ENCODE data around the gene CLEC20A.

DNA sequence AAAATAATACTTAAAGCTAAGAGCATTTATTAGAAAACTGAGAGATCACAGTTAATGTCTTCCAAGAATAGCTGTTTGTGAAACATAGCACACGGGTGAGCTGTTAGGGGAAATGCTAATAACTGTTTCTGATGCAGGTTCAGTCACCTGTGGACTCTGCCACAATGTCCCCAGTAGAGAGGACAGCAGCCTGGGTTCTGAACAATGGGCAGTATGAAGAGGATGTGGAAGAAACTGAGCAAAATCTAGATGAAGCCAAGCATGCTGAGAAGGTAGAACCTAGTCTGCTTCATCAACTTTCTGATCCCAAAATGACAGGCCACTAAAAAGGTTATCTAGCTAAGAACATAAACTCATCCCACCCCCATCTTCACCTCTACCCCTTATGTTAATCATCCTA, 32.6 kb downstream of the CLEC20A start:
- TF ChIP-seq, protein P1, sequence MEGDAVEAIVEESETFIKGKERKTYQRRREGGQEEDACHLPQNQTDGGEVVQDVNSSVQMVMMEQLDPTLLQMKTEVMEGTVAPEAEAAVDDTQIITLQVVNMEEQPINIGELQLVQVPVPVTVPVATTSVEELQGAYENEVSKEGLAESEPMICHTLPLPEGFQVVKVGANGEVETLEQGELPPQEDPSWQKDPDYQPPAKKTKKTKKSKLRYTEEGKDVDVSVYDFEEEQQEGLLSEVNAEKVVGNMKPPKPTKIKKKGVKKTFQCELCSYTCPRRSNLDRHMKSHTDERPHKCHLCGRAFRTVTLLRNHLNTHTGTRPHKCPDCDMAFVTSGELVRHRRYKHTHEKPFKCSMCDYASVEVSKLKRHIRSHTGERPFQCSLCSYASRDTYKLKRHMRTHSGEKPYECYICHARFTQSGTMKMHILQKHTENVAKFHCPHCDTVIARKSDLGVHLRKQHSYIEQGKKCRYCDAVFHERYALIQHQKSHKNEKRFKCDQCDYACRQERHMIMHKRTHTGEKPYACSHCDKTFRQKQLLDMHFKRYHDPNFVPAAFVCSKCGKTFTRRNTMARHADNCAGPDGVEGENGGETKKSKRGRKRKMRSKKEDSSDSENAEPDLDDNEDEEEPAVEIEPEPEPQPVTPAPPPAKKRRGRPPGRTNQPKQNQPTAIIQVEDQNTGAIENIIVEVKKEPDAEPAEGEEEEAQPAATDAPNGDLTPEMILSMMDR (IDR thresholded peaks at IDR 0.05) = no peak
- TF ChIP-seq EZH2 (IDR thresholded peaks at IDR 0.05; ENCODE audit: borderline replicate concordance, insufficient read depth, low read depth, low read length, poor library complexity, severe bottlenecking) = no peak
